Putamen (tissue), 1 donor: ENCODE measurements around the gene STX8.

Experiments
- DNase-seq: peaks from one replicate; pipeline ENCODE4 v3.0.0-alpha.2; 2016; ENCODE audit warnings: low spot score

Gene STX8

GRCh38 chr17:9208381-9209105 lies 367.1 kb downstream of the STX8 start:
- no peak for DNase-seq

GRCh38 chr17:9206741-9207332 lies 368.8 kb downstream of the STX8 start:
- DNase-seq: no peak

- no peak for DNase-seq
These were observed 369.3 kb downstream of the STX8 start for GRCh38 chr17:9206410-9206703.

GRCh38 chr17:9205520-9206409 lies 369.9 kb downstream of the STX8 start:
- DNase-seq: no peak

- DNase-seq: no peak
These were observed 370.8 kb downstream of the STX8 start for GRCh38 chr17:9204637-9205329.

- no peak for DNase-seq
These were observed 371.7 kb downstream of the STX8 start for GRCh38 chr17:9203771-9204425.

- no peak for DNase-seq
These were observed 373.1 kb downstream of the STX8 start for GRCh38 chr17:9202532-9202931.

GRCh38 chr17:9200699-9201359 lies 374.8 kb downstream of the STX8 start:
- DNase-seq: no peak
